Lower lobe of right lung (tissue), 2 donors: ENCODE data around the gene JAKMIP1. TPM values are rescaled to one million over a fixed set of nuclear protein-coding genes. Genes with fewer than 3 reads are reported as not detected.

Experiments used
- ATAC-seq, 2 donors: fragments of 200-7000 bp; cut with Tn5 transposase; one replicate each; pipeline ENCODE4 v1.9.1; 2020 to 2022; ENCODE audit warnings: mild to moderate bottlenecking in 2 of 2, moderate library complexity in 2 of 2
- DNase-seq: peaks from one replicate; pipeline ENCODE4 v3.0.0-alpha.2; 2020
- H3K27ac ChIP-seq: fragments of 200-600 bp; one replicate; pipeline ENCODE4 v1.8.0; 2022
- H3K27me3 ChIP-seq: fragments of 200-600 bp; one replicate; pipeline ENCODE4 v1.8.0; 2022; ENCODE audit warnings: low read depth
- H3K36me3 ChIP-seq: fragments of 200-600 bp; one replicate; pipeline ENCODE4 v1.8.0; 2022; ENCODE audit warnings: mild to moderate bottlenecking
- H3K4me1 ChIP-seq: fragments of 200-600 bp; one replicate; pipeline ENCODE4 v1.8.0; 2022
- H3K4me3 ChIP-seq: fragments of 200-600 bp; one replicate; pipeline ENCODE4 v1.8.0; 2022; ENCODE audit warnings: mild to moderate bottlenecking
- H3K9me3 ChIP-seq: fragments of 200-600 bp; one replicate; pipeline ENCODE4 v1.8.0; 2022
- intact Hi-C: fragments of 100-400 bp; cut with DNase I; formaldehyde crosslinking; loops from one replicate; pipeline ENCODE4 v1.11.0; 2022
- total RNA-seq: library from RNA; stranded (reverse); fragmentation: NEBNext Ultra II Directional; extraction: Animal tissue kit (Norgen Biotek cat#: 25700); gene quantifications from one replicate; pipeline ENCODE4 v1.2.1, GENCODE V29; 2021
- TF ChIP-seq, protein P1 (sequence below): fragments of 200-600 bp; IDR thresholded peaks from one replicate; pipeline ENCODE4 v1.8.0; 2022; ENCODE audit warnings: antibody characterized with exemption, mild to moderate bottlenecking
- donor health status: DM: no; HTN: yes; CAD: no; lungs with severe emphysema.

The JAKMIP1 gene
- total RNA-seq, 1 donor from 2014 or later, result 0.65 TPM

GRCh38 chr4:6204871-6205566, 4.7 kb upstream of the JAKMIP1 start:
- no peak for DNase-seq
- Histone ChIP-seq H3K36me3 (no peaks in the 10 kb centered on the region), H3K9me3 (no peaks in the 10 kb centered on the region), H3K4me1 (peaks cover 2% of the 10 kb centered on the region), H3K27ac (no peak overlapping the region), H3K4me3 (no peak overlapping the region), H3K27me3 (peaks cover 12% of the 10 kb centered on the region)
- no peak for ATAC-seq
- TF ChIP-seq, protein P1, sequence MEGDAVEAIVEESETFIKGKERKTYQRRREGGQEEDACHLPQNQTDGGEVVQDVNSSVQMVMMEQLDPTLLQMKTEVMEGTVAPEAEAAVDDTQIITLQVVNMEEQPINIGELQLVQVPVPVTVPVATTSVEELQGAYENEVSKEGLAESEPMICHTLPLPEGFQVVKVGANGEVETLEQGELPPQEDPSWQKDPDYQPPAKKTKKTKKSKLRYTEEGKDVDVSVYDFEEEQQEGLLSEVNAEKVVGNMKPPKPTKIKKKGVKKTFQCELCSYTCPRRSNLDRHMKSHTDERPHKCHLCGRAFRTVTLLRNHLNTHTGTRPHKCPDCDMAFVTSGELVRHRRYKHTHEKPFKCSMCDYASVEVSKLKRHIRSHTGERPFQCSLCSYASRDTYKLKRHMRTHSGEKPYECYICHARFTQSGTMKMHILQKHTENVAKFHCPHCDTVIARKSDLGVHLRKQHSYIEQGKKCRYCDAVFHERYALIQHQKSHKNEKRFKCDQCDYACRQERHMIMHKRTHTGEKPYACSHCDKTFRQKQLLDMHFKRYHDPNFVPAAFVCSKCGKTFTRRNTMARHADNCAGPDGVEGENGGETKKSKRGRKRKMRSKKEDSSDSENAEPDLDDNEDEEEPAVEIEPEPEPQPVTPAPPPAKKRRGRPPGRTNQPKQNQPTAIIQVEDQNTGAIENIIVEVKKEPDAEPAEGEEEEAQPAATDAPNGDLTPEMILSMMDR, result no peak
- intact Hi-C loops, result no loop called here

- intact Hi-C loops, result no loop called here
- ATAC-seq (no peak), DNase-seq (no peak)
- H3K4me1 ChIP-seq, result peaks cover 10% of the 10 kb centered on the region
- TF ChIP-seq, protein P1, result no peak
- H3K27ac ChIP-seq, result no peak overlapping the region
- H3K4me3 ChIP-seq, result no peak overlapping the region
- no peaks in the 10 kb centered on the region for H3K36me3 ChIP-seq
- H3K27me3 ChIP-seq, result peaks cover 18% of the 10 kb centered on the region
- H3K9me3 ChIP-seq, result no peaks in the 10 kb centered on the region
Measured at GRCh38 chr4:6204098-6204497, 3.7 kb upstream of the JAKMIP1 start.

GRCh38 chr4:6201580-6202091, 1.3 kb upstream of the JAKMIP1 start:
- peaks cover 13% of the 10 kb centered on the region for H3K4me1 ChIP-seq
- DNase-seq (no peak), ATAC-seq (no peak)
- no peak overlapping the region for H3K27ac ChIP-seq
- TF ChIP-seq, protein P1, result no peak
- no peak overlapping the region for H3K4me3 ChIP-seq
- intact Hi-C loops, result no loop called here
- peaks cover 41% of the 10 kb centered on the region for H3K27me3 ChIP-seq
- H3K9me3 ChIP-seq, result no peaks in the 10 kb centered on the region
- no peaks in the 10 kb centered on the region for H3K36me3 ChIP-seq

- no peaks in the 10 kb centered on the region for H3K36me3 ChIP-seq
- H3K4me1 ChIP-seq, result peaks cover 13% of the 10 kb centered on the region
- no peak overlapping the region for H3K27ac ChIP-seq
- no peak for DNase-seq
- peak overlapping the region; percentile 64 for H3K4me3 ChIP-seq
- ATAC-seq, result peak; percentile 20 to 42
- H3K27me3 ChIP-seq, result peaks cover 48% of the 10 kb centered on the region
- TF ChIP-seq, protein P1, result no peak
- H3K9me3 ChIP-seq, result no peaks in the 10 kb centered on the region
- intact Hi-C loops, result no loop called here
Measured at GRCh38 chr4:6200922-6201362, 593 bp upstream of the JAKMIP1 start.

DNA sequence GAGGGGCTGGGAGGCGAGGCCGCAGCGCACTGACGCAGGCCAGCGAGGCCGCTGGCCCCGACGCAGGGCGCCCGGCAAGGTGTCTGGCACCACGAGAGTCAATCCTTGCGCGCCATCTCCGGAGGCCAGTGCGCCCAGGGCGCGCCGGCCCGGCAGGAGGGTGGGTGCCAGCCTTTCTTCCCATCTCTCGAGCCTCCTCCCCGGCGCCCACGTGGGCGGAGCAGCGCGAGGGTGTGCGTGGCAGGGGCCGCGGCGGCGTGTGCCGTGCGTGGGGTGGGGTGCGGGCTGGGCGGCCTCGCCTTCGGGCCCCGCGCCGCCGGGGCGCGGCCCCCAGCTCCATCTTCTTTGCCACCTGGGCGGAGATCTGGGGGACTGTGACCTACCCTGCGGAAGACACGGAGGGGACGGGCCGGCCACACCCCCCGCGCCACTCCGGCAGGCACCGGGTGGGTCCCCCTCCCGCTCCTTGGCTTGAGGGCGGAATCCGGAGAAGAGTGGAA, 877 bp downstream of the JAKMIP1 start:
- H3K27me3 ChIP-seq, result peaks cover 55% of the 10 kb centered on the region
- no peak overlapping the region for H3K27ac ChIP-seq
- H3K4me1 ChIP-seq, result peaks cover 13% of the 10 kb centered on the region
- TF ChIP-seq, protein P1, result no peak
- no peaks in the 10 kb centered on the region for H3K36me3 ChIP-seq
- DNase-seq, result no peak
- ATAC-seq, result peak in 1 of 2 donors; percentile 6
- intact Hi-C loops, result no loop called here
- no peaks in the 10 kb centered on the region for H3K9me3 ChIP-seq
- H3K4me3 ChIP-seq, result peak overlapping the region; percentile 64
